HG03280 (cell line): Measurements from ENCODE around the gene PON2.
"Not testable (repeated sequence)": the region's sequence is repeated elsewhere in the genome, so short reads cannot be mapped to it uniquely, and the experiment has no call there.

Experiments used
- ATAC-seq: cut with Tn5 transposase; IDR thresholded peaks from one replicate; pipeline ENCODE4 v1.9.1; 2021; ENCODE audit warnings: mild to moderate bottlenecking, moderate library complexity; ENCODE audit not compliant: unreplicated experiment

The PON2 gene

DNA sequence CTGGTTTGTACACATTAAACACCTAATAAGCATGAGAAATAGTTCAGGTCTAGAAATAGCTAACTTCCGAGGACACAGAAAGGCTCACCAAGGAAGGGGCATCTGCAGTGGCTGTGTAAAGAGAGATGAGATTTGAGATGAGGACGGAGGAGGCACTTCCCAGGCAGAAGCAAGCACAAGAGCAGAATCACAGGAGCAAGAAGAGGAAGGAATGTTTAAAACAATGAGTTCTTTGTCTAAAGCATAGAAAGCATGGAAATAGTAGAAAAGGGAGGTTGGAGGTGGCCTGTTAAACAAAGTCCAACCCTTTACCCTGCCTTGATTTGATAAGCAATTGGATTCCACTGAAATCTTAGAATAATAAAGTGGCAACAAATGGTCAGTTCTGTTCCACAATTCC is 27.1 kb downstream of the PON2 start:
- ATAC-seq: no peak

- ATAC-seq: no peak
Observed at GRCh38 chr7:95405800-95406199, 29.0 kb downstream of the PON2 start.

DNA sequence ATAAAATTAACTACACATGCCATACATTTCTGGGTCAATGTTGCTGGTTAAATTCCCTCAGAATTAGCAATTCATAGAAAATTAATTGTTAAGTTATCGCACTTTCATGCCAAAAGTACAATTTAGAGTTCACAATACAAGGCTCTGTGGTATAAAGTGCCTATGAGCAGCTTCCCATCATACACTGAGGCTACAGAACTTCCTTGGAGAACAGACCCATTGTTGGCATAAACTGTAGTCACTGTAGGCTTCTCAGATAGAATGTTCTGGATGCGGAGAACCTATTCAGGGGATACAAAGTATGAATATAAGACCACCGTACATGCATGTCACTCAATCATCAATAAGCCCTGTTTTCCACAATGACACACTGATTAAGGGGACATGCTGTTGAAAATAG is 29.6 kb downstream of the PON2 start:
- ATAC-seq: no peak

GRCh38 chr7:95404316-95404865 is 30.4 kb downstream of the PON2 start:
- no peak for ATAC-seq

GRCh38 chr7:95398155-95398940 is 36.5 kb downstream of the PON2 start:
- no peak for ATAC-seq

GRCh38 chr7:95397381-95397780 is 37.4 kb downstream of the PON2 start:
- no peak for ATAC-seq

- ATAC-seq: no peak
Observed at GRCh38 chr7:95396136-95397032, 38.4 kb downstream of the PON2 start, which contains the start of gene PON3. PON3 (minus strand) TSS chr7:95396375; CDS start chr7:95396350, 25 bp downstream.

DNA sequence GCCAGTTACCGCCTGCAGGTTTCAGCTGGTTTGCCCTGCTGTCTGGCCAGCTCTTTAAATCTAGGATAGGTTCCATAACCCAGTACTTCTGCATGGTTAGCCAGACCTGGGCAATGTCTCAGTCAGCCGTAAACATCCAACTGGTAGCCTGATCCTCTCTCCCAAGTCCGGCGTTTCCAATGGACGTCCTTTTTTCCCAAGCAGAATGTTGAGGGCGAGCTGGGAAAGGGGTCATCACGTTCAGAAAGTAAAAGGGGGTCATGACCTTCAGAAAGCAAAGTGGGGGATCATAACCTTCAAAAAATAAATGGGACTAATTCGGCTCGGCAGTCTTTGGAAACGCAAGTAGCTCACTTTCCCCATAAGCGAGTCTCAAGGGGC is 39.1 kb downstream of the PON2 start:
- ATAC-seq: no peak

DNA sequence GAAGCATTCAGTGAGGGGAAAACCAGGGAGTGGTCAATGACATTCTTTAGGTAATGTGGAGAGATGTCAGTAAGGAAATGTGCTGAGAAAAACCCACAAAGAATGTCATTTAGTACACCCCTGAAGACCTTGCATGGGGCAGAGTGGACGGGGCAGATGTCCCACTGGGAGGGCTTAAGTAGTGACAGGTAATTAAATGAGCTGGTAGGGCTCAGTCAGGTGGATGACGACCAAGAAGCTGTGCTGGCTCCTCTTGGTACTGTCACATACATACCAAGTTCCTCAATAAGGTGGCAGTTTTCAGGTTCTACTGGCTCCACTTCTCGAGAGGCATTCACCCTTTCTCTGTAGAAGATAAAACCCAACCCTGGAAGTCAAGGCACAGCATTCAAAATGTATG is 40.5 kb downstream of the PON2 start:
- ATAC-seq: no peak

DNA sequence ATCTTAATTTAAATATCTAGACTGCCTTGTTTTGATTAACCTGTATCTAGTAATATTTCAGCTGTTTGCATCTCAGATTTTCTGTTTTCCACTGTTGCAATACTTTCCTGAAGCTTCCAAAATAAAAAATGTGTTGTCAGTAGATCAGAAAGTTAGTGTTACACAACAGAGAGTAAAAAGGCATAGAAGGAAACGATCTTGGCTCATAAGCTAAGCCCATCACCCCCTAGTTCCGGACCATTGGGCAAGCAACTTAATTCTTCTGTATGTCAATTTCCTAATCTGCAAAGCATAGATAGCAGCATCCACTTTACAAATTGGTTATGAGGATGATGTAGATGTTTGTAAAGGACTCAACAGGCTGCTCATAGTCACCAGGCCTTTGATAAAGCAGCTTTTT is 43.1 kb downstream of the PON2 start:
- ATAC-seq: no peak

DNA sequence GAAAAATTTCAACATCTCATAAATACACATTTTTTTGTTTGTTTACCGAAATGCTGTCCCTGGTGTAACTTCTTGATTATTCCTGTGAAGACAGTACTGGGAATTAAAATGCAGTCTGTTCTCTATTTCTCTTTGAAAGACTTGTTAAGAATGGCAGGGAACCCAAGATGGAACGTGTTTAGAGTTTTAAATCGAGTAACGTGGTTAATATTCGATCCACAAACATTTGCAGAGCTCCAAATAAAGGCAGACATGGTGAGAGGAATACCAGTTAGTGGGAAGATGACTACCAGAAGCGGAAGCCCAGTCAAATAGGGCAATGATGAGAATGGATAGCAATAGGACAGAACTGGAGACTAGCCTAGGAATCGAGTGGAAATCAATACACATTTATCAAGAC is 45.3 kb downstream of the PON2 start:
- no peak for ATAC-seq

DNA sequence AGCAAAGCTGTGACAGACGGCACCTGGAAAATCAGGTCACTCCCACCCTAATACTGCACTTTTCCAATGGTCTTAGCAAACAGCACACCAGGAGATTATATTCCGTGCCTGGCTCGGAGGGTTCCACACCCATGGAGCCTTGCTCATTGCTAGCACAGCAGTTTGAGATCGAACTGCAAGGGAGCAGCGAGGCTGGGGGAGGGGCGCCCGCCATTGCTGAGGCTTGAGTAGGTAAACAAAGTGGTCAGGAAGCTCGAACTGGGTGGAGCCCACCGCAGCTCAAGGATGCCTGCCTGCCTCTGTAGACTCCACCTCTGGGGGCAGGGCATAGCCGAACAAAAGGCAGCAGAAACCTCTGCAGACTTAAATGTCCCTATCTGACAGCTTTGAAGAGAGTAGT is 55.4 kb downstream of the PON2 start:
- not testable (repeated sequence) for ATAC-seq

GRCh38 chr7:95376632-95377400 is 58.0 kb downstream of the PON2 start:
- ATAC-seq: no peak

GRCh38 chr7:95375591-95376257 is 59.1 kb downstream of the PON2 start:
- ATAC-seq: no peak

- ATAC-seq: no peak
Observed at GRCh38 chr7:95373323-95373722, 61.5 kb downstream of the PON2 start.

DNA sequence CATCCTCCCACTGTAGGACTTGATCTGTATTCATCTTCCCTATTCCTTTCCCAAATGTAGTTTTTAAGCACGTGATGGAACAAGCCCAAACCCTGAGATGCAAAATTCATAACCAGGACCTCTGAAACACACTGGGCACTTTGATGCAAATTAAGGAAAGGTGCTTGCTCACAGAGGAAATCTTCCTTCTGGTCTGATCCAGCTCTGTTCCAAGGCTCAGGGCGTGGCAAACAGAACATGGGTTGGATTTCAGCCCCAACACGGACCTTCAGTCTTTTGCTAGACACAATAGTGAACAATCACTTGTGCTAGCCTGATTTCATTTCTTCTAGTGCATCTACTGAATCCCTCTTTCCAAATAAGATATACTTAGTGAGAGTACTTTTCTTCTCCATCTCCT is 66.6 kb downstream of the PON2 start:
- ATAC-seq: no peak

DNA sequence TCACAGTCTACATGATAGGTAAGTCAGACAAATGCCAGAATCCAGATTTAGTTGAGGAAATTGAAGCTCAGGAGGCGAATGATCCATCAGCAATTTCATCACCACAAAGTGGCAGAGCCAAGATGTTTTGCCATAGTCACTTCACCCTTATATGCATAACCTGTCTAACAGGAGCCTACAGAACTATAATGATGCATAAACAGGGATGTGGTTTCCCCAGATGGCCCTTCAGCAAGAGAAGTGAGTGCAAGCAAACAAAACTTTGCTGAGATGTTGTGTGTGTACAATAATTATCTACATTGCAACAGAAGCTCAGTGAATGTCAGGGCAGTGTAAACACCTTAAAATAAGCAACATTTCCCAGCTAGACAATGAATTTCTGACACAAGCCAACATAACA is 67.2 kb downstream of the PON2 start:
- no peak for ATAC-seq

GRCh38 chr7:95365151-95365550 is 69.7 kb downstream of the PON2 start:
- ATAC-seq: no peak

DNA sequence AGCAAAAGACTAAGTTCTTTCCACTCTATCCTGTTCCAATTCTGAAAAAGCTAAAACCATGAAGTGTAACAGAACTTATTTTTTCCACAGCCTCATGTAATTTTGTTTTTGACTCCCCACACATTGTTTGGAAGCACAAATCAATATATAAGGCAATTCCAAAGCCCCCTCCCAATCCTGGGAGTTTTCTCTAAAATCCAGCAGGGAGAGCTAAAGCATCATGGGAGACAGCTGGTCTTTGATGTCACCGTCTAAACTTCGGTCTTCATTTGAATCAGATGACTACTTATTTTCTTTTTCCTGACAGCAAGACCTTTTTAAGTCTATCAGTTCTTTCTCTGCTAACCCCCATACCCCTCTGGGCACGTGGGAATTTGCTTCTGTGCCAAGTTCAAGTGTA is 77.2 kb downstream of the PON2 start:
- no peak for ATAC-seq
